ENCODE measurements around the gene RAP1A. TPM values are rescaled to one million over a fixed set of nuclear protein-coding genes. Genes with fewer than 3 reads are reported as not detected.
A peak's percentile ranks its signal among the peaks of the same experiment; 100 is the strongest.

The RAP1A gene
- polyA plus RNA-seq, 1 of the 3 experiments (the other 2 are of a cell fraction), result 17.7 TPM

- peak overlapping the region; percentile 66 for H3K4me2 ChIP-seq
- no peak overlapping the region; the same call in 1 of the 2 replicates for H3K9ac ChIP-seq
- H3K4me1 ChIP-seq (ENCODE audit: control insufficient read depth in 1 of 2, insufficient read depth in 2 of 2, low read depth in 1 of 2, low read length in 1 of 2), result peaks cover 0 to 13% of the 10 kb centered on the region in 2 experiments; a peak in 3 of 4 replicates
- CTCF ChIA-PET, result interaction anchor here (1.3 kb wide), 1 partner anchor 111 kb away, joined by 5 read pairs; no protein-coding TSS in a partner anchor
- peak overlapping the region; percentile 73 to 86 for H3K4me3 ChIP-seq (ENCODE audit: low read depth in 2 of 2, low read length in 1 of 2)
- H3K9me2 ChIP-seq, result no peaks in the 10 kb centered on the region
- no peak for DNase-seq
- 58% methylated on average over 19 of the region's 19 CpGs for WGBS (ENCODE audit: low lambda C conversion rate)
- no peaks in the 10 kb centered on the region for H3F3A ChIP-seq (replicated peaks; ENCODE audit: insufficient read depth)
- peak overlapping the region in 1 of 2 experiments; percentile 50; a peak in 2 of 4 replicates for H3K27ac ChIP-seq (ENCODE audit: low read depth in 2 of 2, low read length in 1 of 2)
- H3K9me3 ChIP-seq, result no peaks in the 10 kb centered on the region
- TF ChIP-seq RCOR1 (IDR thresholded peaks at IDR 0.05; ENCODE audit: low read length) (no peak), RAD21 (IDR thresholded peaks at IDR 0.05; ENCODE audit: low read length) (no peak), FOXM1 (IDR thresholded peaks at IDR 0.05; ENCODE audit: low read depth) (no peak), USF2 (IDR thresholded peaks at IDR 0.05; ENCODE audit: borderline replicate concordance, low read depth, low read length) (no peak), MXI1 (IDR thresholded peaks at IDR 0.05; ENCODE audit: low read depth, low read length) (0 out of 2 replicates have a peak, but pooled peaks have one; percentile 5)
- H3K27me3 ChIP-seq (ENCODE audit: insufficient read depth), result no peaks in the 10 kb centered on the region
- H3K36me3 ChIP-seq (replicated peaks in 1 of 2; ENCODE audit: control insufficient read depth in 1 of 2, insufficient read depth in 2 of 2, low read length in 1 of 2), result no peaks in the 10 kb centered on the region
- peaks cover 44% of the 10 kb centered on the region for H3K79me2 ChIP-seq (ENCODE audit: insufficient read depth)
- peak overlapping the region; percentile 89 for H2AFZ ChIP-seq (ENCODE audit: low read depth)
- POLR2A ChIA-PET, result interaction anchor here (0.5 to 0.8 kb wide), 3 partner anchors 26 to 718 kb away, joined by 3 to 4 read pairs (median 3); no protein-coding TSS in a partner anchor
- peaks cover 13% of the 10 kb centered on the region for H4K20me1 ChIP-seq (ENCODE audit: insufficient read depth)
Observed at GRCh38 chr1:111618961-111619634, 491 bp upstream of the RAP1A start.

DNA sequence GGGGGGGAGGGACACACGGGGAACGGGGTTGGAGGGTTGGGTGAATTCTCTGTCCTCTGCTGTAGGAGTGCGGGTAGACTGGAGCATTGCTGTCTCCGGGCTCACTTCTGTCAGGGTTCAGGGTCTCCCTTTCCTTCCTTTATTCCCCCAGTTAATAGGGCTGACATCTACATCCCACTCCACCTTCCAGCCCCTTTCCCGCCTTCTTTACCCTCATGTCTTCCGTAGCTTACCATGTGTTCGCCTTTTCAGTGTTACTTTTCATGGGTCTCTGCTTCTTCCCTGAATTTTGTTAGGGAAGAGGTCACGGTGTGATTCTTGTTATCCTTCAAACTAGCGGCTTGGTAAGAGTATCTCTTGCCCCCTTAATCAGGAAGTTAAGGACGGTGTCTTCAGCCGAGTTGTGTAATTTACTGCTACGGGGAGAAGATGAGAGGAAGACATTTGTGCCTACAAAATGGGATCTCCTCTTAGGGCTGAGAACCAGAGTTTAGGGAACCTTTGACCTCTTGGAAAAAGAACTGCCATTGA lies 917 bp downstream of the RAP1A start:
- no peak for DNase-seq
- no peaks in the 10 kb centered on the region for H3K9me2 ChIP-seq
- peak overlapping the region; percentile 73 to 86 for H3K4me3 ChIP-seq (ENCODE audit: low read depth in 2 of 2, low read length in 1 of 2)
- TF ChIP-seq MAX (IDR thresholded peaks at IDR 0.05; ENCODE audit: low read depth), result peak; percentile 78
- TF ChIP-seq JUND (IDR thresholded peaks at IDR 0.05), result no peak
- TF ChIP-seq MXI1 (IDR thresholded peaks at IDR 0.05; ENCODE audit: low read depth, low read length), result 0 out of 2 replicates have a peak, but pooled peaks have one; percentile 57
- TF ChIP-seq, protein P1, sequence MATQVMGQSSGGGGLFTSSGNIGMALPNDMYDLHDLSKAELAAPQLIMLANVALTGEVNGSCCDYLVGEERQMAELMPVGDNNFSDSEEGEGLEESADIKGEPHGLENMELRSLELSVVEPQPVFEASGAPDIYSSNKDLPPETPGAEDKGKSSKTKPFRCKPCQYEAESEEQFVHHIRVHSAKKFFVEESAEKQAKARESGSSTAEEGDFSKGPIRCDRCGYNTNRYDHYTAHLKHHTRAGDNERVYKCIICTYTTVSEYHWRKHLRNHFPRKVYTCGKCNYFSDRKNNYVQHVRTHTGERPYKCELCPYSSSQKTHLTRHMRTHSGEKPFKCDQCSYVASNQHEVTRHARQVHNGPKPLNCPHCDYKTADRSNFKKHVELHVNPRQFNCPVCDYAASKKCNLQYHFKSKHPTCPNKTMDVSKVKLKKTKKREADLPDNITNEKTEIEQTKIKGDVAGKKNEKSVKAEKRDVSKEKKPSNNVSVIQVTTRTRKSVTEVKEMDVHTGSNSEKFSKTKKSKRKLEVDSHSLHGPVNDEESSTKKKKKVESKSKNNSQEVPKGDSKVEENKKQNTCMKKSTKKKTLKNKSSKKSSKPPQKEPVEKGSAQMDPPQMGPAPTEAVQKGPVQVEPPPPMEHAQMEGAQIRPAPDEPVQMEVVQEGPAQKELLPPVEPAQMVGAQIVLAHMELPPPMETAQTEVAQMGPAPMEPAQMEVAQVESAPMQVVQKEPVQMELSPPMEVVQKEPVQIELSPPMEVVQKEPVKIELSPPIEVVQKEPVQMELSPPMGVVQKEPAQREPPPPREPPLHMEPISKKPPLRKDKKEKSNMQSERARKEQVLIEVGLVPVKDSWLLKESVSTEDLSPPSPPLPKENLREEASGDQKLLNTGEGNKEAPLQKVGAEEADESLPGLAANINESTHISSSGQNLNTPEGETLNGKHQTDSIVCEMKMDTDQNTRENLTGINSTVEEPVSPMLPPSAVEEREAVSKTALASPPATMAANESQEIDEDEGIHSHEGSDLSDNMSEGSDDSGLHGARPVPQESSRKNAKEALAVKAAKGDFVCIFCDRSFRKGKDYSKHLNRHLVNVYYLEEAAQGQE (IDR thresholded peaks at IDR 0.05; ENCODE audit: low read depth, low read length), result no peak
- H3K4me2 ChIP-seq, result peak overlapping the region; percentile 90
- no peaks in the 10 kb centered on the region for H3K36me3 ChIP-seq (replicated peaks in 1 of 2; ENCODE audit: control insufficient read depth in 1 of 2, insufficient read depth in 2 of 2, low read length in 1 of 2)
- H3K4me1 ChIP-seq (ENCODE audit: control insufficient read depth in 1 of 2, insufficient read depth in 2 of 2, low read depth in 1 of 2, low read length in 1 of 2), result peaks cover 7 to 13% of the 10 kb centered on the region in 2 experiments; a peak in 3 of 4 replicates
- H3K9ac ChIP-seq, result peak overlapping the region; percentile 78
- no peaks in the 10 kb centered on the region for H3K27me3 ChIP-seq (ENCODE audit: insufficient read depth)
- ChIA-PET CTCF (interaction anchor here (0.5 to 1.1 kb wide), 2 partner anchors 9 to 1885 kb away, joined by 3 read pairs; no protein-coding TSS in a partner anchor), POLR2A (no interaction called here)
- H2AFZ ChIP-seq (ENCODE audit: low read depth), result peak overlapping the region; percentile 54; the same call in 1 of the 2 replicates
- H4K20me1 ChIP-seq (ENCODE audit: insufficient read depth), result peaks cover 26% of the 10 kb centered on the region
- peaks cover 58% of the 10 kb centered on the region for H3K79me2 ChIP-seq (ENCODE audit: insufficient read depth)
- H3K9me3 ChIP-seq, result no peaks in the 10 kb centered on the region
- H3F3A ChIP-seq (replicated peaks; ENCODE audit: insufficient read depth), result peaks cover 6% of the 10 kb centered on the region
- peak overlapping the region; percentile 67 to 70; a peak in 2 of 4 replicates for H3K27ac ChIP-seq (ENCODE audit: low read depth in 2 of 2, low read length in 1 of 2)
- 4% methylated on average over 10 of the region's 12 CpGs for WGBS (ENCODE audit: low lambda C conversion rate)
